KMS-11 (cell line): ENCODE results near the gene ZNF563.

ENCODE experiments used
- H2AFZ ChIP-seq: fragments of 200-600 bp; sonication (generic); 2 replicates; pipeline ENCODE4 v1.6.1; 2016; ENCODE audit warnings: antibody characterized with exemption, mixed run types, low read depth
- H3K27ac ChIP-seq: fragments of 200-600 bp; sonication (generic); 2 replicates; pipeline ENCODE4 v1.6.1; 2016; ENCODE audit warnings: mild to moderate bottlenecking, mixed run types
- H3K27me3 ChIP-seq: fragments of 200-600 bp; sonication (generic); 2 replicates; pipeline ENCODE4 v1.6.1; 2017; ENCODE audit warnings: mild to moderate bottlenecking, low read depth, mixed run types, moderate library complexity; ENCODE audit not compliant: insufficient read depth
- H3K36me3 ChIP-seq: fragments of 200-600 bp; sonication (generic); 2 replicates; pipeline ENCODE4 v1.6.1; 2017; ENCODE audit warnings: mild to moderate bottlenecking, mixed run types; ENCODE audit not compliant: insufficient read depth
- H3K4me1 ChIP-seq: fragments of 200-600 bp; sonication (generic); 2 replicates; pipeline ENCODE4 v1.6.1; 2016; ENCODE audit warnings: mild to moderate bottlenecking, low read depth, mixed run types; ENCODE audit not compliant: poor library complexity, severe bottlenecking
- H3K4me2 ChIP-seq: fragments of 200-600 bp; sonication (generic); 2 replicates; pipeline ENCODE4 v1.7.0; 2016; ENCODE audit warnings: mild to moderate bottlenecking, mixed run types
- H3K4me3 ChIP-seq: fragments of 200-600 bp; sonication (generic); IDR thresholded peaks from 2 replicates; pipeline ENCODE4 v1.6.1; 2017; ENCODE audit warnings: low read depth, low read length, mixed read lengths; ENCODE audit not compliant: insufficient read depth
- H3K79me2 ChIP-seq: fragments of 200-600 bp; sonication (generic); 2 replicates; pipeline ENCODE4 v1.6.1; 2016; ENCODE audit warnings: low read depth, mixed run types; ENCODE audit not compliant: insufficient read depth
- H3K9ac ChIP-seq: fragments of 200-600 bp; sonication (generic); 2 replicates; pipeline ENCODE4 v1.6.1; 2016; ENCODE audit warnings: mild to moderate bottlenecking, mixed run types
- H4K20me1 ChIP-seq: fragments of 200-600 bp; sonication (generic); 2 replicates; pipeline ENCODE4 v1.6.1; 2016; ENCODE audit warnings: mild to moderate bottlenecking, mixed run types; ENCODE audit not compliant: insufficient read depth
- TF ChIP-seq, protein P1 (sequence below): fragments of 200-600 bp; sonication (generic); conservative IDR thresholded peaks from 2 replicates; pipeline ENCODE4 v1.6.1; 2017; ENCODE audit warnings: low read depth, mild to moderate bottlenecking, antibody characterized with exemption, low read length, moderate library complexity, mixed read lengths

ZNF563 gene

GRCh38 chr19:12350890-12351197, 17.4 kb upstream of the ZNF563 start:
- no peaks in the 10 kb centered on the region for H4K20me1 ChIP-seq
- H3K4me3 ChIP-seq = no peak overlapping the region
- no peak overlapping the region for H3K4me2 ChIP-seq
- no peaks in the 10 kb centered on the region for H3K79me2 ChIP-seq
- H2AFZ ChIP-seq = no peak overlapping the region
- no peaks in the 10 kb centered on the region for H3K4me1 ChIP-seq
- no peak overlapping the region for H3K9ac ChIP-seq
- TF ChIP-seq, protein P1, sequence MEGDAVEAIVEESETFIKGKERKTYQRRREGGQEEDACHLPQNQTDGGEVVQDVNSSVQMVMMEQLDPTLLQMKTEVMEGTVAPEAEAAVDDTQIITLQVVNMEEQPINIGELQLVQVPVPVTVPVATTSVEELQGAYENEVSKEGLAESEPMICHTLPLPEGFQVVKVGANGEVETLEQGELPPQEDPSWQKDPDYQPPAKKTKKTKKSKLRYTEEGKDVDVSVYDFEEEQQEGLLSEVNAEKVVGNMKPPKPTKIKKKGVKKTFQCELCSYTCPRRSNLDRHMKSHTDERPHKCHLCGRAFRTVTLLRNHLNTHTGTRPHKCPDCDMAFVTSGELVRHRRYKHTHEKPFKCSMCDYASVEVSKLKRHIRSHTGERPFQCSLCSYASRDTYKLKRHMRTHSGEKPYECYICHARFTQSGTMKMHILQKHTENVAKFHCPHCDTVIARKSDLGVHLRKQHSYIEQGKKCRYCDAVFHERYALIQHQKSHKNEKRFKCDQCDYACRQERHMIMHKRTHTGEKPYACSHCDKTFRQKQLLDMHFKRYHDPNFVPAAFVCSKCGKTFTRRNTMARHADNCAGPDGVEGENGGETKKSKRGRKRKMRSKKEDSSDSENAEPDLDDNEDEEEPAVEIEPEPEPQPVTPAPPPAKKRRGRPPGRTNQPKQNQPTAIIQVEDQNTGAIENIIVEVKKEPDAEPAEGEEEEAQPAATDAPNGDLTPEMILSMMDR = no peak
- H3K27ac ChIP-seq = no peak overlapping the region
- H3K27me3 ChIP-seq = no peaks in the 10 kb centered on the region
- no peaks in the 10 kb centered on the region for H3K36me3 ChIP-seq

GRCh38 chr19:12350185-12350889, 16.9 kb upstream of the ZNF563 start:
- Histone ChIP-seq H2AFZ (no peak overlapping the region), H3K9ac (no peak overlapping the region), H3K79me2 (no peaks in the 10 kb centered on the region), H4K20me1 (no peaks in the 10 kb centered on the region), H3K36me3 (no peaks in the 10 kb centered on the region), H3K27ac (no peak overlapping the region), H3K27me3 (no peaks in the 10 kb centered on the region), H3K4me2 (no peak overlapping the region), H3K4me3 (no peak overlapping the region), H3K4me1 (no peaks in the 10 kb centered on the region)
- TF ChIP-seq, protein P1 = no peak

DNA sequence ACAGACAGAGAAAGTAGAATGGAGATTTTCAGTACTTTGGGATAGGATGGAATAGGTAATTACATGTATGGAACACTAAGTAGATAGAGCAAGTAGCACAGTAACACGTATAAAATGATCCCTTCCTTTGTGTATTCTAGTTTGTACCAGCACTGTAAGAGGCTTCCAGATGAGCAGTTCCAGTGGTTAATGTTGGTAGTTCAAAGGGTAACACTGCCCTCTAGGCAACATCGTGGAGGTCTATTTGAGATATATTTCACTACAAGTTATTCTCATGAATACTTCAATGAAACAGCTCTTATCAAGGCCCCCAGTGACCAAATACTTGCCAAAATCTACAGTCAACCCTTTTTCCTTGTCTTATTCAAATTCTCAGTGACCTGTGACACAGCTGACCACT, 13.5 kb upstream of the ZNF563 start:
- no peaks in the 10 kb centered on the region for H4K20me1 ChIP-seq
- H3K27ac ChIP-seq = no peak overlapping the region
- TF ChIP-seq, protein P1 = no peak
- H2AFZ ChIP-seq = no peak overlapping the region
- no peaks in the 10 kb centered on the region for H3K4me1 ChIP-seq
- no peaks in the 10 kb centered on the region for H3K36me3 ChIP-seq
- H3K4me3 ChIP-seq = no peak overlapping the region
- no peak overlapping the region for H3K4me2 ChIP-seq
- H3K9ac ChIP-seq = no peak overlapping the region
- H3K79me2 ChIP-seq = no peaks in the 10 kb centered on the region
- no peaks in the 10 kb centered on the region for H3K27me3 ChIP-seq

DNA sequence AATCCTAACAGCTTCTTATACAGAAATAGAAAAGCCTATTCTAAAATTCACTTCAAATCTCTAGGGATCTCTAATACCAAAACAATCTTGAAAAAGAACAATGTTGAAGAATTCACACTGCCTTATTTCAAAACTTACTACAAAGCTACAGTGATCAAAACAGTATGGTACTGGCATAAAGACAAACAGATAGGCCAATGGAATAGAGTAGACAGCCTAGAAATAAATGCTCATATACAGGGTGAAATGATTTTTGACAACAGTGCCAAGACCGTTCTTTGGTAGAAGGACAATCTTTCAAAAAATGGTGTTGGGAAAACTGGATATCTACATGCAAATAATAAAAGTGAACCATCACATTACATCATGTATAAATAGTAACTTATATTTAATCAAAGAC, 11.8 kb upstream of the ZNF563 start:
- no peaks in the 10 kb centered on the region for H4K20me1 ChIP-seq
- no peak overlapping the region for H3K27ac ChIP-seq
- no peaks in the 10 kb centered on the region for H3K4me1 ChIP-seq
- H3K79me2 ChIP-seq = no peaks in the 10 kb centered on the region
- H3K9ac ChIP-seq = no peak overlapping the region
- H3K4me2 ChIP-seq = no peak overlapping the region
- TF ChIP-seq, protein P1 = no peak
- no peaks in the 10 kb centered on the region for H3K36me3 ChIP-seq
- no peak overlapping the region for H2AFZ ChIP-seq
- H3K4me3 ChIP-seq = no peak overlapping the region
- no peaks in the 10 kb centered on the region for H3K27me3 ChIP-seq
